Prostate gland (tissue), 2 donors: ENCODE measurements around the gene STUB1. TPM values are rescaled to one million over a fixed set of nuclear protein-coding genes. Genes with fewer than 3 reads are reported as not detected.

Source experiments
- DNase-seq: peaks from one replicate; pipeline ENCODE4 v3.0.0-alpha.2; 2019; ENCODE audit warnings: low spot score
- H3K27ac ChIP-seq, 2 donors: fragments of 200-600 bp; sonication (generic); 2 replicates each; pipeline ENCODE4 v1.5.1; 2017 to 2019
- H3K27me3 ChIP-seq: fragments of 200-600 bp; sonication (generic); replicated peaks from 2 replicates; pipeline ENCODE4 v1.5.1; 2019; ENCODE audit not compliant: insufficient read depth
- H3K36me3 ChIP-seq, 2 donors: fragments of 200-600 bp; sonication (generic); 1 replicate in 1 of 2; 2 replicates in 1 of 2; pipeline versions ENCODE4 v1.5.1 to v1.8.1; 2017 to 2019
- H3K4me1 ChIP-seq: fragments of 200-600 bp; sonication (generic); replicated peaks from 2 replicates; pipeline ENCODE4 v1.5.1; 2019
- H3K4me3 ChIP-seq, 2 donors: fragments of 200-600 bp; sonication (generic); 2 replicates each; pipeline ENCODE4 v1.5.1; 2017 to 2019
- H3K9me3 ChIP-seq: fragments of 200-600 bp; sonication (generic); 2 replicates; pipeline ENCODE4 v1.5.1; 2017
- CTCF ChIP-seq, 4 experiments: fragments of 200-600 bp in 2 of 4; fragments of 450-650 bp in 2 of 4; sonication (generic) in 2 of 4; IDR thresholded peaks; 1 replicate in 3 of 4; 2 replicates in 1 of 4; pipeline ENCODE4 v1.5.1; 2016 to 2019; ENCODE audit warnings: antibody characterized with exemption in 4 of 4, mild to moderate bottlenecking in 2 of 4, moderate library complexity in 2 of 4
- POLR2A ChIP-seq: fragments of 450-650 bp; IDR thresholded peaks from one replicate; pipeline ENCODE4 v1.6.1; 2016; ENCODE audit warnings: antibody characterized with exemption, mild to moderate bottlenecking
- POLR2AphosphoS5 ChIP-seq: sonication (generic); formaldehyde crosslinking; IDR thresholded peaks from one replicate; pipeline ENCODE4 v1.6.1; 2017; ENCODE audit warnings: antibody characterized with exemption
- WGBS: methylation state at CpG from one replicate; pipeline ENCODE4 v1.1.5; 2018; 5-methylcytosine and 5-hydroxymethylcytosine counted together
- intact Hi-C: fragments of 100-400 bp; cut with DNase I; formaldehyde crosslinking; loops from one replicate; pipeline ENCODE4 v1.14.2; 2022
- total RNA-seq, 2 donors: library from RNA; depleted of rRNA; stranded (reverse); fragments of >200 nt; gene quantifications; one replicate each; pipeline ENCODE4 v1.1.0, GENCODE V29; 2016

STUB1 gene
- total RNA-seq, 2 donors from 2014 or later: 173 to 255 TPM

DNA sequence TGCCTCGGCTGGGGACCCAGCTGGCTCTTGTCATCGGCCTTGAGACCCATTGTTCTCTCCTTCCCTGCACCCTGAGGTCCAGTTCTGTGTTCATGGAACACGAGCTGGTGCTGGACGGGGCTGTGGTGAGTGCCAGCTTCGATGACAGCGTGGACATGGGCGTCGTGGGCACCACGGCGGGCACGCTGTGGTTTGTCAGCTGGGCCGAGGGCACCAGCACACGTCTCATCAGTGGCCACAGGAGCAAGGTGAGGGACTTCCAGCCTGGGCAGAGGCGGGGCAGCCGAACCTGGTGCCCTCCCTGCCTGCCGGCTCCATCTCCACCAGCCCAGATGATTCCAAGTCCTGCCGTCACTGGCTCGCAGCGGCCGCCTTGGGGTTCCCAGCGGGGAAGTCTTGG is 17.6 kb upstream of the STUB1 start:
- 95% methylated on average over 20 of the region's 21 CpGs for whole genome bisulfite sequencing
- intact Hi-C loops: no loop called here
- Histone ChIP-seq H3K4me1 (peaks cover 3% of the 10 kb centered on the region), H3K27me3 (no peaks in the 10 kb centered on the region), H3K36me3 (no peaks in the 10 kb centered on the region), H3K27ac (no peak overlapping the region), H3K9me3 (no peaks in the 10 kb centered on the region), H3K4me3 (no peak overlapping the region)
- no peak for TF ChIP-seq POLR2AphosphoS5
- no peak for TF ChIP-seq CTCF (IDR thresholded peaks at IDR 0.05)
- TF ChIP-seq POLR2A: no peak
- no peak for DNase-seq

DNA sequence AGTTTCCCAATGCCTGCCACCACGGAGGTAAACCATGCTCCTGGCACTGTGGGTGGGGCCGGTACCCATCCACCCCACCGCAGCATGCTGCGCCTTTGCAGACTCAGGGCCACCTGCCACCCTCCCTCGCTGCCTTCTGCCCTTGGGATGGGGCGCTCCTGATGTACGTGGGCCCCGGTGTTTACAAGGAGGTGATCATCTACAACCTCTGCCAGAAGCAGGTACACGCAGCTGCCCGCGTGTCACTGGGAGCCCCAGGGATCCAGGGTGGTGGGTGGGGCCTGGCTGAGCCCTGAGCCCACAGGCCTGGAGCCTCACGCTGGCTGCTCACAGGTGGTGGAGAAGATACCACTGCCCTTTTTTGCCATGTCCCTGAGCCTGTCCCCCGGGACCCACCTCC is 13.6 kb upstream of the STUB1 start:
- WGBS: 86% methylated on average over 13 of the region's 13 CpGs
- intact Hi-C loops: no loop called here

GRCh38 chr16:667113-667779 is 13.0 kb upstream of the STUB1 start:
- TF ChIP-seq POLR2A (no peak), POLR2AphosphoS5 (no peak), CTCF (IDR thresholded peaks at IDR 0.05) (no peak)
- Histone ChIP-seq H3K4me1 (peaks cover 7% of the 10 kb centered on the region), H3K4me3 (no peak overlapping the region), H3K27ac (peak overlapping the region; percentile 29 to 84), H3K27me3 (no peaks in the 10 kb centered on the region), H3K36me3 (peaks cover 9 to 23% of the 10 kb centered on the region in 2 donors), H3K9me3 (no peaks in the 10 kb centered on the region)
- 70% methylated on average over 22 of the region's 22 CpGs for WGBS
- no peak for DNase-seq
- intact Hi-C loops: no loop called here

More for the DNA sequence above, 13.6 kb upstream of the STUB1 start:
- Histone ChIP-seq H3K4me1 (peaks cover 7% of the 10 kb centered on the region), H3K27ac (no peak overlapping the region), H3K27me3 (no peaks in the 10 kb centered on the region), H3K36me3 (peaks cover 3 to 16% of the 10 kb centered on the region in 2 donors), H3K9me3 (no peaks in the 10 kb centered on the region), H3K4me3 (no peak overlapping the region)
- TF ChIP-seq POLR2AphosphoS5 (no peak), POLR2A (no peak), CTCF (IDR thresholded peaks at IDR 0.05) (no peak)
- DNase-seq: no peak

GRCh38 chr16:667780-668518 is 12.3 kb upstream of the STUB1 start, which contains the start of gene RHOT2:
Gene RHOT2, plus strand, starts transcription at chr16:668132. Its CDS starts 68 bp downstream, at chr16:668200.
- H3K27ac ChIP-seq: peak within 1 kb of the TSS; percentile 84 to 86
- H3K27me3 ChIP-seq: no peaks in the 10 kb centered on the region
- TF ChIP-seq POLR2AphosphoS5: peak; percentile 69
- peak; percentile 75 for TF ChIP-seq POLR2A
- peak; percentile 88 to 99 (median 96) for TF ChIP-seq CTCF (IDR thresholded peaks at IDR 0.05)
- H3K36me3 ChIP-seq: peaks cover 14 to 30% of the 10 kb centered on the region in 2 donors
- H3K9me3 ChIP-seq: no peaks in the 10 kb centered on the region
- DNase-seq: peak; percentile 88
- intact Hi-C loops: no loop called here
- H3K4me3 ChIP-seq: peak within 1 kb of the TSS; percentile 73 to 99
- peaks cover 7% of the 10 kb centered on the region for H3K4me1 ChIP-seq
- WGBS: under 1% methylated on average over 75 of the region's 78 CpGs
